SIG-M5 treated with dmso at 0.1 percent for 504 hours (cell line): ENCODE measurements around the gene SHISA5.
A peak's percentile ranks its signal among the peaks of the same experiment; 100 is the strongest.
"Not testable (repeated sequence)": the region's sequence is repeated elsewhere in the genome, so short reads cannot be mapped to it uniquely, and the experiment has no call there.

Source experiments
- DNase-seq: peaks from one replicate; lab custom pipeline; 2025; ENCODE audit not compliant: unreplicated experiment; lab: John Stamatoyannopoulos, UW

Gene SHISA5

GRCh38 chr3:48521635-48522034 lies 17.7 kb upstream of the SHISA5 start:
- no peak for DNase-seq

GRCh38 chr3:48519277-48519643 lies 15.3 kb upstream of the SHISA5 start:
- DNase-seq, result no peak

GRCh38 chr3:48518638-48519276 lies 14.8 kb upstream of the SHISA5 start:
- no peak for DNase-seq

GRCh38 chr3:48518069-48518468 lies 14.1 kb upstream of the SHISA5 start:
- DNase-seq, result no peak

- DNase-seq, result no peak
These were observed 12.6 kb upstream of the SHISA5 start for GRCh38 chr3:48516571-48516970.

GRCh38 chr3:48514431-48515227 lies 10.7 kb upstream of the SHISA5 start:
- no peak for DNase-seq

GRCh38 chr3:48511551-48511950 lies 7.6 kb upstream of the SHISA5 start:
- DNase-seq, result no peak

- peak; percentile 66 for DNase-seq
These were observed 3.5 kb upstream of the SHISA5 start for GRCh38 chr3:48507256-48508061.

- no peak for DNase-seq
These were observed 2.1 kb upstream of the SHISA5 start for GRCh38 chr3:48505968-48506504.

GRCh38 chr3:48505146-48505545 lies 1.2 kb upstream of the SHISA5 start:
- DNase-seq, result no peak

- DNase-seq, result no peak
These were observed 448 bp downstream of the SHISA5 start for GRCh38 chr3:48503401-48504050.

GRCh38 chr3:48502728-48503168 lies 1.2 kb downstream of the SHISA5 start:
- no peak for DNase-seq

GRCh38 chr3:48502121-48502520 lies 1.9 kb downstream of the SHISA5 start:
- DNase-seq, result no peak

- no peak for DNase-seq
These were observed 2.8 kb downstream of the SHISA5 start for GRCh38 chr3:48501196-48501595.

- no peak for DNase-seq
These were observed 3.3 kb downstream of the SHISA5 start for GRCh38 chr3:48500656-48501055.

GRCh38 chr3:48493203-48493501 lies 10.8 kb downstream of the SHISA5 start:
- no peak for DNase-seq

GRCh38 chr3:48492461-48493202 lies 11.3 kb downstream of the SHISA5 start:
- peak; percentile 87 for DNase-seq

GRCh38 chr3:48486952-48487351 lies 17.0 kb downstream of the SHISA5 start:
- DNase-seq, result no peak

- DNase-seq, result not testable (repeated sequence)
These were observed 21.2 kb downstream of the SHISA5 start for GRCh38 chr3:48482822-48483221.

GRCh38 chr3:48480891-48481290 lies 23.1 kb downstream of the SHISA5 start:
- DNase-seq, result not testable (repeated sequence)
